ENCODE measurements around the gene RTP3. TPM values are rescaled to one million over a fixed set of nuclear protein-coding genes. Genes with fewer than 3 reads are reported as not detected.

RTP3 gene
- total and polyA plus RNA-seq, 4 donors: not detected

DNA sequence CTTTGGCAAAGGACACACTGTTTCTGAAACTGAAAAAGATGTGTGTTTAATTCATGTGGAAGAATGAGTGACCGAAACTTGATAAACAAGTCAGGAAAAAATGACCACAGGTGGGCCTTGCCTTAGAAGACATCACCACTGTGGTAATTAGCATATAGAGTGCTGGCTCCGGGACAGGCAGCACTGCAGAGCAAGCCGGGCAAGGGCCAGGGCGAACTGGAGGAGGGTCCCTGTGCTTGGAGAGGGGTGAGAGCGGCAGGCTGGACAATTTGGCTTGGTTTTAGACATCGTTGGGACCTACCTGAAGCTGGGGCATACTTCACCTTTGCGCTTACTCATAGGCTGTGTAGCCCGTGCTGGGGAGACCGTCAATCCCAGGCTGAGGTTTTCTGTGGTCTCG is 8.2 kb downstream of the RTP3 start:
- no peak for DNase-seq
- Histone ChIP-seq H3K27ac (ENCODE audit: low read depth in 1 of 2, low read length in 1 of 2) (no peak overlapping the region), H3K27me3 (ENCODE audit: control insufficient read depth in 3 of 3, insufficient read depth in 3 of 3, low read length in 2 of 3) (no peaks in the 10 kb centered on the region), H3K4me1 (ENCODE audit: control insufficient read depth in 5 of 5, insufficient read depth in 5 of 5, low read length in 5 of 5) (peaks cover 0 to 3% (median 0%) of the 10 kb centered on the region in 5 donors), H3K9me3 (ENCODE audit: control insufficient read depth in 4 of 4, insufficient read depth in 3 of 4, low read length in 3 of 4) (peaks cover 0 to 2% (median 0%) of the 10 kb centered on the region in 4 donors), H3K4me3 (no peak overlapping the region), H3K9ac (ENCODE audit: insufficient read depth in 1 of 2, low read length in 2 of 2) (no peak overlapping the region), H3K36me3 (ENCODE audit: control insufficient read depth in 4 of 4, insufficient read depth in 4 of 4, low read length in 4 of 4) (no peaks in the 10 kb centered on the region)
- no peak for ATAC-seq (ENCODE audit: insufficient read depth, low FRiP score)
- TF ChIP-seq CTCF (IDR thresholded peaks at IDR 0.05; ENCODE audit: control extremely low read depth, extremely low read depth): no peak
- WGBS, 2 donors: 91 to 92% methylated on average over 10 of the region's 10 CpGs

DNA sequence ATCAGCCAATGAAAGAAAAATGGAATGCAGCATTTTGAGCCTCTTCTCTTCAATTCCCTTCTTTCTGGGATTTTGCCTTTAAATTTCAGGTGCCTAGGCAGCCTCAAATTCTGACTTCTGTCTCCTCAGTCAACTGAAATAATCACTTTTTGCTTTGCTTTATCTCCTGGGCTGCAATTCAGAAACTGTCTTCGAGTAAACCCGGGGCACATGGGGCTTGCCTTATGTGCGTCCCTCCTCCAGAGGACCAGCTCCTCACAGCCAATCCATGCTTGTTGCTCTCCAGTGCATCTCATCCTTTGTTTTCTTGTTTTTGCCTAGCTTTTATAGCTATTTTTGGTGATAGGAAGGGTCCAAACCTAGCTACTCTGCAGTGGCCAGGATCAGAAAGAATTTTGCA is 8.8 kb downstream of the RTP3 start:
- no peak for TF ChIP-seq CTCF (IDR thresholded peaks at IDR 0.05; ENCODE audit: control extremely low read depth, extremely low read depth)
- whole genome bisulfite sequencing, 2 donors: 87 to 95% methylated on average over 3 of the region's 3 CpGs
- no peaks in the 10 kb centered on the region for H3K27me3 ChIP-seq (ENCODE audit: control insufficient read depth in 3 of 3, insufficient read depth in 3 of 3, low read length in 2 of 3)
- peaks cover 0 to 3% (median 0%) of the 10 kb centered on the region in 5 donors for H3K4me1 ChIP-seq (ENCODE audit: control insufficient read depth in 5 of 5, insufficient read depth in 5 of 5, low read length in 5 of 5)
- H3K9ac ChIP-seq (ENCODE audit: insufficient read depth in 1 of 2, low read length in 2 of 2): no peak overlapping the region
- no peaks in the 10 kb centered on the region for H3K36me3 ChIP-seq (ENCODE audit: control insufficient read depth in 4 of 4, insufficient read depth in 4 of 4, low read length in 4 of 4)
- H3K9me3 ChIP-seq (ENCODE audit: control insufficient read depth in 4 of 4, insufficient read depth in 3 of 4, low read length in 3 of 4): peaks cover 0 to 2% (median 0%) of the 10 kb centered on the region in 4 donors
- no peak overlapping the region for H3K27ac ChIP-seq (ENCODE audit: low read depth in 1 of 2, low read length in 1 of 2)
- H3K4me3 ChIP-seq: no peak overlapping the region
- ATAC-seq (ENCODE audit: insufficient read depth, low FRiP score) (no peak), DNase-seq (no peak)

GRCh38 chr3:46508850-46509591 is 11.2 kb downstream of the RTP3 start:
- H3K4me3 ChIP-seq: no peak overlapping the region
- no peak overlapping the region for H3K9ac ChIP-seq (ENCODE audit: insufficient read depth in 1 of 2, low read length in 2 of 2)
- H3K27me3 ChIP-seq (ENCODE audit: control insufficient read depth in 3 of 3, insufficient read depth in 3 of 3, low read length in 2 of 3): no peaks in the 10 kb centered on the region
- no peak for DNase-seq
- TF ChIP-seq CTCF (IDR thresholded peaks at IDR 0.05; ENCODE audit: control extremely low read depth, extremely low read depth): no peak
- no peaks in the 10 kb centered on the region for H3K4me1 ChIP-seq (ENCODE audit: control insufficient read depth in 5 of 5, insufficient read depth in 5 of 5, low read length in 5 of 5)
- ATAC-seq (ENCODE audit: insufficient read depth, low FRiP score): no peak
- no peaks in the 10 kb centered on the region for H3K36me3 ChIP-seq (ENCODE audit: control insufficient read depth in 4 of 4, insufficient read depth in 4 of 4, low read length in 4 of 4)
- H3K9me3 ChIP-seq (ENCODE audit: control insufficient read depth in 4 of 4, insufficient read depth in 3 of 4, low read length in 3 of 4): peaks cover 0 to 2% (median 0%) of the 10 kb centered on the region in 4 donors
- 93 to 95% methylated on average over 4 of the region's 4 CpGs for WGBS, 2 donors
- H3K27ac ChIP-seq (ENCODE audit: low read depth in 1 of 2, low read length in 1 of 2): no peak overlapping the region
